ENCODE data around the gene COA7.

DNA sequence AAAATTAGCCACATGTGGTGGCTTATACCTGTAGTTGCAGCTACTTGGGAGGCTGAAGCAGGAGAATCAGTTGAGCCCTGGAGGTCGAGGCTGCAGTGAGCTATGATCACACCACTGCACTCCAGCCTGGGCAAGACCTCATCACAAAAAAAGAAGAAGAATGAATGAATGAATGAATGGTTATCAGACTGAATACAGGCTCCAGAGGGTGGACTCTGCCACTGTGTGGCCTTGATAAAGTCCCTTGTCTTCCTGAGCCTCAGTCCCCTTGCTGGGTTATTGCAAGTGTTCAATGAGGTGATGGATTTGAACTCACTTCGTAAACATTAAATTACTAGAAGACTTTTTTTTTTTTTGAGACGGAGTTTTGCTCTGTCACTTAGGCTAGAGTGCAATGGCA, 40.4 kb downstream of the COA7 start:
- TF ChIP-seq, protein P1, sequence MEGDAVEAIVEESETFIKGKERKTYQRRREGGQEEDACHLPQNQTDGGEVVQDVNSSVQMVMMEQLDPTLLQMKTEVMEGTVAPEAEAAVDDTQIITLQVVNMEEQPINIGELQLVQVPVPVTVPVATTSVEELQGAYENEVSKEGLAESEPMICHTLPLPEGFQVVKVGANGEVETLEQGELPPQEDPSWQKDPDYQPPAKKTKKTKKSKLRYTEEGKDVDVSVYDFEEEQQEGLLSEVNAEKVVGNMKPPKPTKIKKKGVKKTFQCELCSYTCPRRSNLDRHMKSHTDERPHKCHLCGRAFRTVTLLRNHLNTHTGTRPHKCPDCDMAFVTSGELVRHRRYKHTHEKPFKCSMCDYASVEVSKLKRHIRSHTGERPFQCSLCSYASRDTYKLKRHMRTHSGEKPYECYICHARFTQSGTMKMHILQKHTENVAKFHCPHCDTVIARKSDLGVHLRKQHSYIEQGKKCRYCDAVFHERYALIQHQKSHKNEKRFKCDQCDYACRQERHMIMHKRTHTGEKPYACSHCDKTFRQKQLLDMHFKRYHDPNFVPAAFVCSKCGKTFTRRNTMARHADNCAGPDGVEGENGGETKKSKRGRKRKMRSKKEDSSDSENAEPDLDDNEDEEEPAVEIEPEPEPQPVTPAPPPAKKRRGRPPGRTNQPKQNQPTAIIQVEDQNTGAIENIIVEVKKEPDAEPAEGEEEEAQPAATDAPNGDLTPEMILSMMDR (IDR thresholded peaks at IDR 0.05) = no peak
- TF ChIP-seq POLR2A (IDR thresholded peaks at IDR 0.05) = no peak
